Epithelial cell of proximal tubule (primary cell): ENCODE results near the gene CBY1. TPM values are rescaled to one million over a fixed set of nuclear protein-coding genes. Genes with fewer than 3 reads are reported as not detected.

Source experiments
- DNase-seq: peaks from one replicate; pipeline ENCODE4 v3.0.0-alpha.2; 2011; ENCODE audit warnings: low read depth
- H3K4me3 ChIP-seq: 2 replicates; pipeline ENCODE4 v1.5.1; 2011; ENCODE audit warnings: low read depth, mild to moderate bottlenecking, low read length
- total RNA-seq: library from RNA; depleted of rRNA; stranded (reverse); fragments of >200 nt; gene quantifications from 2 replicates; pipeline ENCODE4 v1.2.3, GENCODE V29; 2015
- TF ChIP-seq, protein P1 (sequence below): conservative IDR thresholded peaks from 2 replicates; pipeline ENCODE4 v1.5.1; 2012; ENCODE audit warnings: low read depth, mild to moderate bottlenecking, low read length

CBY1 gene
- total RNA-seq, 1 donor from 2014 or later = 28.9 TPM

DNA sequence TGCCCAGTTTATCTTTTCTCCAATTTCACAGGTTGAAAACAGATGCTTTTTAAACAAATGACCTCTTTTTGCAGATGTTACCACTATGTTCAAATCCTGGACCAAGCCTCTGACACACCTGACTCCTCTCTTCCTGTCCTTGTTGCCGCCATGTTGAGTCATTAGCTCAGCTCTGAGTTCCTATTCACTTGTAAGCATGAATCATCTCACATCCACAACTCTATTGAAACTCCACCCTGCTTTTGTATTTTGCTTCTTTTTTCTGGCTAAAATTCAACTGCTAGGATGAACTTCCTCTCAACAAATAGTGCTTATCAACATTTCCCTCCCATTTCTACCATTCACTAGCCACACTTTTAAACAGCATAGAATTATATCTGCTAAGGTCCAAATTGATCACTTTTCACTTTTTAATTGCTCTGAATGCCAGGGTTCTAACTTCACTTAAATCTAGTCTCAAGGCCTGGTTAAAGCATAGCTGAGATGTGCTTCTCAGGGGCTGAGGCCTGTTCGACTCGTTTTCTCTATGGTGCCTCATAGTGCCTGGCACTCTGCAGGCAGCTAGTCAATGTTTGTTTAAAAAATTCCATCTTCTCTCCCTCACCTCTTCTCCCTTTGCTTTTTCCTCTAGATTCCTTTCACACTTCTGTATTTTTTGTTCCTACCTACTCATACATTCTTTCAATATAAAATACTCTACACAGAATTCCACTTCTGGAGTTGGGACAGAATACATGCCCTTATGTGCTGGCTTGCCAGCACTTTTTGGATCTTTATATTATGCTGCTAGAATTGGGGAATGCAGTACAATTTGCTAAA is 40.4 kb downstream of the CBY1 start:
- DNase-seq = no peak
- peak overlapping the region; percentile 73 for H3K4me3 ChIP-seq
- TF ChIP-seq, protein P1, sequence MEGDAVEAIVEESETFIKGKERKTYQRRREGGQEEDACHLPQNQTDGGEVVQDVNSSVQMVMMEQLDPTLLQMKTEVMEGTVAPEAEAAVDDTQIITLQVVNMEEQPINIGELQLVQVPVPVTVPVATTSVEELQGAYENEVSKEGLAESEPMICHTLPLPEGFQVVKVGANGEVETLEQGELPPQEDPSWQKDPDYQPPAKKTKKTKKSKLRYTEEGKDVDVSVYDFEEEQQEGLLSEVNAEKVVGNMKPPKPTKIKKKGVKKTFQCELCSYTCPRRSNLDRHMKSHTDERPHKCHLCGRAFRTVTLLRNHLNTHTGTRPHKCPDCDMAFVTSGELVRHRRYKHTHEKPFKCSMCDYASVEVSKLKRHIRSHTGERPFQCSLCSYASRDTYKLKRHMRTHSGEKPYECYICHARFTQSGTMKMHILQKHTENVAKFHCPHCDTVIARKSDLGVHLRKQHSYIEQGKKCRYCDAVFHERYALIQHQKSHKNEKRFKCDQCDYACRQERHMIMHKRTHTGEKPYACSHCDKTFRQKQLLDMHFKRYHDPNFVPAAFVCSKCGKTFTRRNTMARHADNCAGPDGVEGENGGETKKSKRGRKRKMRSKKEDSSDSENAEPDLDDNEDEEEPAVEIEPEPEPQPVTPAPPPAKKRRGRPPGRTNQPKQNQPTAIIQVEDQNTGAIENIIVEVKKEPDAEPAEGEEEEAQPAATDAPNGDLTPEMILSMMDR = no peak

DNA sequence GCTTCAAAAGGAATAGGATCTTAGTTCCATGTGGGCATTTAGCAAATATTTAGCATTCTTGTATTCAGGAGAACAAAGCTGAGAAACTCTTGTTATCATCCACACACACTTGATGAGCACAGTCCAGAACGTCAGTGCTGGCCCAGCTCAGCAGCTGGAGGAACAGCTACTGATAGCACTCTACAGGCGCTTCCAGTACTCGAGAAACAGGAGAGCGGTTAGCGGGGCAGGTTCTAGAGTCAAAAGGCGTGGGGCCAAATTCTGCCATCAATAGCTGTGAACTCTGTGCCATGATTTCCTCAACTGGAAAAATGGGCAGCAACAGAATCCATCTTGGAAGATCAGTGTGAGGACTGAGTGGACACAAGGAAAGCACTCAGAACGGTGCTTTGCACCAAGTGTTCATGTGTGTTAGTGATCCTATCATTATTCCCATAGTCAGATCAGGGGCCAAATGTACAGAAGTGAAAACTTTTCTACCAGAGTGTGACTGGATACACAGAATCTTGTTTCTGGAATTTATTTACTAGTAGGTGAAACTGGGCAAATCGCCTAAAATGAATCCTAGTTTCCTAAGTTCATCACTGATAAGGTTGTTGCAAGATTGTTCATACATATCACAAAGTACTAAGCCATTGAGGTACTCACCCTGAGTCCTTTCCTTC is 41.1 kb downstream of the CBY1 start:
- DNase-seq = no peak
- TF ChIP-seq, protein P1 = no peak
- H3K4me3 ChIP-seq = peak overlapping the region; percentile 73

DNA sequence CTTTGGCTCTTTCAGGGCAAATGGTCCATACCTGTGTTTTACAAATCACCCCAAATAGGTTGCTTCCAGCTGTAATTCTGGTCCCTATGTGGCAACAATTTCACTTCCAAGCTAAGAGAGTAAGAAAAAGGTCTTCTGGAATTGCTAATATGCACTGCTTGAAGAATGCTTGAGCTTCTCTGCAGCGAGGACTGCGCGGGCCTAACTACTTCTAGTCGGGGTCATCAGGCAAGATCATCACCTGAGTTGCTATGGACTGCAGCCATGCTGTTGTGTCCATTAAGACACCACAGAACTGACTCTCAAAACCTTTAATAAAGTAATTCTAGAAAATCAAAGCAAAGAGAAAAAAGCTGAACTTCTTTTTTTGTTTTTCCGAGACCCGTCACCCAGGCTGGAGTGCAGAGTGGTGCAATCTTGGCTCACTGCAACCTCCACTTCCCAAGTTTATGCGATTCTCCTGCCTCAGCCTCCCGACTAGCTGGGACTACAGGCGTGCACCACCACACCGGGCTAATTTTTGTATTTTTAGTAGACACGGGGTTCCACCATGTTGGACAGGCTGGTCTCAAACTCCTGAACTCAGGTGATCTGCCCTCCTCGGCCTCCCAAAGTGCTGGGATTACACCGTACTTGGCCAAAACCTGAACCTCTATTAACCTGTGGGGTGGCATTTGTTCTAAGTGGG is 42.1 kb downstream of the CBY1 start:
- TF ChIP-seq, protein P1 = no peak
- H3K4me3 ChIP-seq = peak overlapping the region; percentile 73
- no peak for DNase-seq

DNA sequence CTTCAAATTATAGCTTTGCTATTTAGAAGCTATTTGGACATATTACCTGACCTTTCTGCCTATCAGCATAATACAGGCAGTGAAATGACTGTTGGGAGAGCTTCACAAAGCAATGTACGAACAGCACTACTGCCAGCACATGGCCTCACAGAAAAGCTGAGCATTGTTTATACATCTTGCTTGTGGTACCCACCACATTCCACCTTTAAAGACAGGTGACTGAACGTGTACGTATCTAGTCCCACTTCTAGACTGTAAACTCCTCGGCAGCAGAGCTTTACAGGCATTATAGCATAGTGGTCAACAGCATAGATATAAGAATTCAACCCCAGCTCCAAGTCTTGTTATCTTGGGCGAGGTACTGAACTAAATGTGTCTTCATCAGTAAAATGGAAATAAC is 42.7 kb downstream of the CBY1 start:
- no peak for DNase-seq
- TF ChIP-seq, protein P1 = no peak
- H3K4me3 ChIP-seq = peak overlapping the region; percentile 73

DNA sequence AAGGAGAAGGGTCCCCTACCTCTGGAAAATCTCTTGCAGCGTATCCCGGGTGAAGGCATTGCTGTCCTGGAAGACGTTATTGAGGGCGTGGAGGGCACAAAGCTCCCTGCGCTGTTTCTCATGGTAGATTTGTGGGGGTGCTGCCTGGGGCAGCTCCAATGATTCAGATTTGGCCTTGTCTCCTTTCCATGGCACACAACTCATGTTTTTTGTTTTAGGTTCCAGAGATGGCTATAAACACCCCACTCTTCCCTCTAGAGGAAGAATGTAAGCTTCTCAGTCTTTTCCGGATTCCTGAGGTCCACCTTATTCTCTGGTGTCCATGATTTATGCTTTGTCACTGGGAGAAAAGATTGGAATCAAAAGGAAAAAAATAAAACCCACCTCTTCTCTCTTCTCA is 43.3 kb downstream of the CBY1 start:
- TF ChIP-seq, protein P1 = no peak
- no peak for DNase-seq
- H3K4me3 ChIP-seq = peak overlapping the region; percentile 73

DNA sequence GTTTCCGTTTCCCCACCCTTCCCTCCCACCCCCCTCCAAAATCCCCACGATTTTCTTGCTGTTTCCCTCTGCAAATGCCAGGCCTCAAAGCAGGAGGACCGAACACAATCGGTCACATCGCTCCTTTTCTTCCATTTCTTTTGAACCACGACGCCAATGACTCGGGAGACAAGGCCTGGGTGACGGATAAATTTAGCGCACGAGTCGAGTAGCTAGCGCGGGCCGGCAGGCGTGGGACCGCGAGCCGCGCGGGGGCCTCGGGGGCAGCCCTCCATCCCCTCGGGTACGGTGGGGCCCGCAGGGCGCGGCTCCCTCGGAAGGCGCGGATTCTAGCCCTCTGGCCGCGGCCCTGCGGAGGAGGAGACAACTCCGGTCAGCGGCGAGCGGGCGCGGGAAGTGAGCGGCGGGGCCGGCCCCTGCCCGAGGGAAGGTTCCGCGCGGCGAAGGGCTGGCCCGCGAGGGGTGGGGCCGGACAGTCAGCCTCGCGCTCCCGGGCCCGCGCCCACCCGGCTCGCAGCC is 43.9 kb downstream of the CBY1 start:
- H3K4me3 ChIP-seq = peak overlapping the region; percentile 73
- no peak for DNase-seq
- TF ChIP-seq, protein P1 = no peak
